ENCODE data around the gene ARHGAP21. TPM values are rescaled to one million over a fixed set of nuclear protein-coding genes. Genes with fewer than 3 reads are reported as not detected.

The ARHGAP21 gene
- total RNA-seq, 2 donors from 2014 or later = 38.9 to 44.2 TPM

GRCh38 chr10:24589265-24589664 lies 134.4 kb downstream of the ARHGAP21 start:
- ATAC-seq (no peak), DNase-seq (no peak)
- H3K4me3 ChIP-seq = no peak overlapping the region
- TF ChIP-seq CTCF (IDR thresholded peaks at IDR 0.05) (no peak), POLR2A (IDR thresholded peaks at IDR 0.05) (no peak)
- no peaks in the 10 kb centered on the region for H3K27me3 ChIP-seq
- H3K27ac ChIP-seq = no peak overlapping the region
- intact Hi-C loops (cut with DNase I) = no loop called here
- H3K36me3 ChIP-seq (replicated peaks in 1 of 2; ENCODE audit: insufficient read depth in 1 of 2, low read depth in 2 of 2) = peaks cover 13 to 24% of the 10 kb centered on the region in 2 donors
- H3K4me1 ChIP-seq = no peaks in the 10 kb centered on the region
- 88 to 98% methylated on average over 2 of the region's 2 CpGs for WGBS, 2 donors
- H3K9me3 ChIP-seq = no peaks in the 10 kb centered on the region

GRCh38 chr10:24579906-24580305 lies 143.8 kb downstream of the ARHGAP21 start:
- no peak overlapping the region for H3K27ac ChIP-seq
- TF ChIP-seq POLR2A (IDR thresholded peaks at IDR 0.05) (no peak), CTCF (IDR thresholded peaks at IDR 0.05) (no peak)
- H3K4me1 ChIP-seq = no peaks in the 10 kb centered on the region
- intact Hi-C loops (cut with DNase I) = no loop called here
- H3K4me3 ChIP-seq = no peak overlapping the region
- no peak for ATAC-seq
- DNase-seq = no peak
- H3K27me3 ChIP-seq = no peaks in the 10 kb centered on the region
- H3K9me3 ChIP-seq = no peaks in the 10 kb centered on the region
- peaks cover 0 to 2% of the 10 kb centered on the region in 2 donors for H3K36me3 ChIP-seq (replicated peaks in 1 of 2; ENCODE audit: insufficient read depth in 1 of 2, low read depth in 2 of 2)
- 75 to 82% methylated on average over 4 of the region's 4 CpGs for WGBS, 2 donors

- intact Hi-C loops (cut with DNase I) = no loop called here
- peaks cover 0 to 2% of the 10 kb centered on the region in 2 donors for H3K36me3 ChIP-seq (replicated peaks in 1 of 2; ENCODE audit: insufficient read depth in 1 of 2, low read depth in 2 of 2)
- H3K27ac ChIP-seq = no peak overlapping the region
- H3K9me3 ChIP-seq = no peaks in the 10 kb centered on the region
- H3K4me3 ChIP-seq = no peak overlapping the region
- H3K4me1 ChIP-seq = no peaks in the 10 kb centered on the region
- H3K27me3 ChIP-seq = no peaks in the 10 kb centered on the region
- no peak for DNase-seq
- WGBS, 2 donors = 94 to 95% methylated on average over 1 of the region's 1 CpG
- no peak for ATAC-seq
- TF ChIP-seq CTCF (IDR thresholded peaks at IDR 0.05) (no peak), POLR2A (IDR thresholded peaks at IDR 0.05) (no peak)
Observed at GRCh38 chr10:24579448-24579847, 144.2 kb downstream of the ARHGAP21 start.

GRCh38 chr10:24575481-24576002 lies 148.1 kb downstream of the ARHGAP21 start:
- no peaks in the 10 kb centered on the region for H3K36me3 ChIP-seq (replicated peaks in 1 of 2; ENCODE audit: insufficient read depth in 1 of 2, low read depth in 2 of 2)
- intact Hi-C loops (cut with DNase I) = no loop called here
- ATAC-seq (no peak), DNase-seq (no peak)
- no peak overlapping the region for H3K4me3 ChIP-seq
- no peak for TF ChIP-seq CTCF (IDR thresholded peaks at IDR 0.05)
- no peak for TF ChIP-seq POLR2A (IDR thresholded peaks at IDR 0.05)
- no peaks in the 10 kb centered on the region for H3K9me3 ChIP-seq
- no peaks in the 10 kb centered on the region for H3K4me1 ChIP-seq
- no peak overlapping the region for H3K27ac ChIP-seq
- WGBS, 2 donors = 59 to 75% methylated on average over 10 of the region's 10 CpGs
- no peaks in the 10 kb centered on the region for H3K27me3 ChIP-seq

- ATAC-seq = no peak
- WGBS, 2 donors = 82 to 86% methylated on average over 3 of the region's 3 CpGs
Observed at GRCh38 chr10:24574578-24575155, 149.0 kb downstream of the ARHGAP21 start.

More at GRCh38 chr10:24574578-24575155, 149.0 kb downstream of the ARHGAP21 start:
- H3K9me3 ChIP-seq = no peaks in the 10 kb centered on the region
- no peaks in the 10 kb centered on the region for H3K27me3 ChIP-seq
- no peaks in the 10 kb centered on the region for H3K4me1 ChIP-seq
- intact Hi-C loops (cut with DNase I) = no loop called here
- H3K36me3 ChIP-seq (replicated peaks in 1 of 2; ENCODE audit: insufficient read depth in 1 of 2, low read depth in 2 of 2) = no peaks in the 10 kb centered on the region
- DNase-seq = no peak
- no peak overlapping the region for H3K4me3 ChIP-seq
- no peak overlapping the region for H3K27ac ChIP-seq
- no peak for TF ChIP-seq POLR2A (IDR thresholded peaks at IDR 0.05)
- no peak for TF ChIP-seq CTCF (IDR thresholded peaks at IDR 0.05)
